Fibroblast of pulmonary artery (primary cell): ENCODE results near the gene VWA3B.
"Not testable (repeated sequence)": the region's sequence is repeated elsewhere in the genome, so short reads cannot be mapped to it uniquely, and the experiment has no call there.

ENCODE experiments used
- DNase-seq: peaks from one replicate; pipeline ENCODE4 v3.0.0-alpha.2; 2010; ENCODE audit warnings: low read depth
- H3K4me3 ChIP-seq: replicated peaks from 2 replicates; pipeline ENCODE4 v1.5.1; 2011; ENCODE audit warnings: low read depth, mild to moderate bottlenecking, control low read depth, low read length, moderate library complexity
- TF ChIP-seq, protein P1 (sequence below): IDR thresholded peaks from 2 replicates; pipeline ENCODE4 v1.5.1; 2011; ENCODE audit warnings: mild to moderate bottlenecking, control low read depth, low read length, inconsistent platforms; ENCODE audit errors: missing control alignments

The VWA3B gene

GRCh38 chr2:98118852-98119251 is 31.9 kb downstream of the VWA3B start:
- H3K4me3 ChIP-seq, result no peak overlapping the region
- TF ChIP-seq, protein P1, sequence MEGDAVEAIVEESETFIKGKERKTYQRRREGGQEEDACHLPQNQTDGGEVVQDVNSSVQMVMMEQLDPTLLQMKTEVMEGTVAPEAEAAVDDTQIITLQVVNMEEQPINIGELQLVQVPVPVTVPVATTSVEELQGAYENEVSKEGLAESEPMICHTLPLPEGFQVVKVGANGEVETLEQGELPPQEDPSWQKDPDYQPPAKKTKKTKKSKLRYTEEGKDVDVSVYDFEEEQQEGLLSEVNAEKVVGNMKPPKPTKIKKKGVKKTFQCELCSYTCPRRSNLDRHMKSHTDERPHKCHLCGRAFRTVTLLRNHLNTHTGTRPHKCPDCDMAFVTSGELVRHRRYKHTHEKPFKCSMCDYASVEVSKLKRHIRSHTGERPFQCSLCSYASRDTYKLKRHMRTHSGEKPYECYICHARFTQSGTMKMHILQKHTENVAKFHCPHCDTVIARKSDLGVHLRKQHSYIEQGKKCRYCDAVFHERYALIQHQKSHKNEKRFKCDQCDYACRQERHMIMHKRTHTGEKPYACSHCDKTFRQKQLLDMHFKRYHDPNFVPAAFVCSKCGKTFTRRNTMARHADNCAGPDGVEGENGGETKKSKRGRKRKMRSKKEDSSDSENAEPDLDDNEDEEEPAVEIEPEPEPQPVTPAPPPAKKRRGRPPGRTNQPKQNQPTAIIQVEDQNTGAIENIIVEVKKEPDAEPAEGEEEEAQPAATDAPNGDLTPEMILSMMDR, result no peak
- no peak for DNase-seq

DNA sequence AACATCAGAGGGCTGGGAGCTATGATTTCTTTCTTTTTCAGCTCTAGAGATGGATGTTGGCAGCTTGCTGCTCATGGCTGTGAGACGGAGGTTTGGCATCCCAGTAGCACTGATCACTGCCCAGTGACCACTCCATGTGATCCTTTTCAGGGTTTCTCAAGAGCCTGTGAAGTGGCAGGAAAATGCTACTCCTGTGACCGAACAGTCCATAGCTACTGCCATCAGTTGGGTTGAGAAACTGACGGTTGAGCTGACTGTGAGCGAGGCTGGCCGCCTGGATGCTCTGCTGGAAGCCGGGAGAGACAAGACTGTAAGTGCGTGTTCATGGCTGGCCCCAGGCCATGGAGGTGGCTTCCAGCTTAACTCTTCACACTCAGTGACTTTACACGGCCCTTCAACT is 34.2 kb downstream of the VWA3B start:
- no peak for DNase-seq
- no peak overlapping the region for H3K4me3 ChIP-seq
- TF ChIP-seq, protein P1, result no peak

DNA sequence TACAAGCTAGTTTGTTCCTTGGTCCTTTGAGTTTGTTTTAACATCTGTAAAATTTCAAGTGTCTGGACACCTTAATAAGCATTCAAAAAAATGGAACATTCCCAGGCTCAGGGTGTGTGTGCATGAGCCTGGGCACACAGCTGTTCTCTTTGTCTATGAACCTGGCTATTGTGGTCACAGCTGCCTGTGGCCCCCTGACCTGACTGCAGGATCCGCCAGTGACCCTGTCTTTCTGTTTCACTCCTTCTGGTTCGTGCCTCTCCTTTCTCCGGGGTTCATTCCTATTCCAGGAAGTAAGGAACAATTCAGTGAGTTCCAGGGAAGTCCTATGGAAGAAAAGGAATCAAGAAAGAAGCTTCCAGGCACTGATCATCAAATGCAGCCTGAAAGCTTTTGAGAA is 35.6 kb downstream of the VWA3B start:
- TF ChIP-seq, protein P1, result no peak
- H3K4me3 ChIP-seq, result no peak overlapping the region
- no peak for DNase-seq

DNA sequence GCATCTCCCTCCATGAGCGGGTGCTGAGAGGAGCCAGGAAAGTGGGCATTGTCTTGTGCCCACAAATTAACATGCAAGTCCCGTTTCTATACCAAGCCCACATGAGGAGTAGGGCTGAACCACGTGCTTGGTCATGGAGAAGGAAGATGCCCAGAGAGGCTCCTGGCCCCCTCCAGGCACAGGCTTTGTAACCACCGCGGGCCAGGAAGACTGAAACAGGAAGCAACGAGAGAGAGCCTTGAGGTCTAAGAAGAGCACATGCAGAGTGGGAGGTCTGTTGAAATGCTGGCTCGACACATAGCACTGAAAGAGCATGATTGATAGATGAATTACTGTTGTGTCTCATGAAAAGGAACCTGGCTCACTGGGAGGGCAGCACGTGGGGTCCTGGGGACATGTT is 36.3 kb downstream of the VWA3B start:
- DNase-seq, result no peak
- H3K4me3 ChIP-seq, result no peak overlapping the region
- TF ChIP-seq, protein P1, result no peak

DNA sequence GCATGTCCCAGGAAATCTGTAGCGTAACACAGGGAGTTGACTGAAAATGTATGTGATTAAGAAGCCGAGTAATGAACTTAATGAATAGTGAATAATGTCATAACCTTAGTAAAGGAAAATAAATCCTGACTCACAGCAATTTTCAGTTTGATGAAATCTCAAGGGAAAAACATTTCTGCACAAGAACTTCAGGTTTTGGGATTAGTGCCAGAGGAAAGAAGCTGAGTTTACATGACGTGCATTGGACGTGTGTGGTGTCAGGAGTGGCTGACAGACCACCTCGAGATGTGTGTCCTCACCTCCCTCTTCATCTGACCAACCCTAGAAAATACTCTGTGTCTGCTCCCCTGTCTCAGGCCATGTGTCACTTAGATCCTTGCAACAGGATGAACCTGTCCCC is 39.1 kb downstream of the VWA3B start:
- TF ChIP-seq, protein P1, result no peak
- DNase-seq, result no peak
- H3K4me3 ChIP-seq, result no peak overlapping the region

GRCh38 chr2:98127229-98127989 is 40.4 kb downstream of the VWA3B start:
- TF ChIP-seq, protein P1, result no peak
- H3K4me3 ChIP-seq, result no peak overlapping the region
- no peak for DNase-seq

DNA sequence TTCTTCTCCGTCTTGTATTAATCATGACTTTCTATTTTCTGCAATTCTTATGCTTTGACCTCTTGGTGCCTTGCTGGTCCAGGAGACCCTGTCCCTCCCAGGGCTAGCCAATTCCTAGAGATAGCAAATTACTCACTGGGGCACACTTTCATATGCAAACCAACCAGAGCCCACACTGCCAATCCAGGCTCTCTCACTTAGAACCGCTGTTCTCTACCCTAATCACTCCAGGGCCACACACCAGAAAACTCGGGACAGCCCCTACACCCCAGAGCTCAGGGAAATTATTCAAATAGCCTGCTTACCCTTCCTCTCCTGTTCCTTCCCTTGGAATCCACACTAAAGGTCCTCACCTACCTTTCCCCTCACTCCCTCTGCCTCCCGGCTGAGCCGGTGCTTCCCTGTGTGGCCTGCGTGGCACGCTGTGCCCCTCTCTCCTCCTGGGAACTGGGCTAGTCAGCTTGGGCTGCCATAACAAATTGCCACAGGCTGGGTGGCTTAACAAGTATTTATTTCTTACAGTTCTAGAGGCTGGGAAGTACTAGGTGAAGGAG is 41.7 kb downstream of the VWA3B start:
- H3K4me3 ChIP-seq, result no peak overlapping the region
- DNase-seq, result no peak
- TF ChIP-seq, protein P1, result no peak

DNA sequence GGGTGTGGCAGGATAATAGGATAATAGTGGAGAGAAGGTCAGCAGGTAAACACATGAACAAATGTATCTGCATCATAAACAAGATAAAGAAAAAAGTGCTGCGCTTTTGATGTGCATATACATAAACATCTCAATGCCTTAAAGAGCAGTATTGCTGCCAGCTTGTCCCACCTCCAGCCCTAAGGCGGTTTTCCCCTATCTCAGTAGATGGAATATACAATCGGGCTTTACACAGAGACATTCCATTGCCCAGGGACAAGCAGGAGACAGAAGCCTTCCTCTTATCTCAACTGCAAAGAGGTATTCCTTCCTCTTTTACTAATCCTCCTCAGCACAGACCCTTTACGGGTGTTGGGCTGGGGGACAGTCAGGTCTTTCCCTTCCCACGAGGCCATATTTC is 43.1 kb downstream of the VWA3B start:
- DNase-seq, H3K4me3 ChIP-seq: not testable (repeated sequence)
